ENCODE results near the gene TMEM127.

Gene TMEM127

GRCh38 chr2:96198921-96199320 lies 66.9 kb downstream of the TMEM127 start:
- peaks cover 30% of the 10 kb centered on the region for H3K36me3 Mint-ChIP-seq (ENCODE audit: low read depth)
- H3K27me3 Mint-ChIP-seq (ENCODE audit: low read depth): no peaks in the 10 kb centered on the region
- peaks cover 50% of the 10 kb centered on the region for H3K4me1 Mint-ChIP-seq (ENCODE audit: low read depth)
- H3K27ac Mint-ChIP-seq: no peak overlapping the region
- H3K4me3 Mint-ChIP-seq: no peak overlapping the region
- no peak for DNase-seq (ENCODE audit: low spot score)
- H3K9me3 Mint-ChIP-seq: no peaks in the 10 kb centered on the region

Measured in T-helper 2 cell treated with Interferon-gamma antibody and Interleukin-4, amounts not matched to agents 5 μg/mL and 100 μg/mL, for 36 hours (primary cell).